GM21447 (cell line): ENCODE data around the gene AFDN.
A peak's percentile ranks its signal among the peaks of the same experiment; 100 is the strongest.

Experiments
- ATAC-seq: cut with Tn5 transposase; IDR thresholded peaks from one replicate; pipeline ENCODE4 v1.9.1; 2021; ENCODE audit not compliant: unreplicated experiment

AFDN gene, protein sequence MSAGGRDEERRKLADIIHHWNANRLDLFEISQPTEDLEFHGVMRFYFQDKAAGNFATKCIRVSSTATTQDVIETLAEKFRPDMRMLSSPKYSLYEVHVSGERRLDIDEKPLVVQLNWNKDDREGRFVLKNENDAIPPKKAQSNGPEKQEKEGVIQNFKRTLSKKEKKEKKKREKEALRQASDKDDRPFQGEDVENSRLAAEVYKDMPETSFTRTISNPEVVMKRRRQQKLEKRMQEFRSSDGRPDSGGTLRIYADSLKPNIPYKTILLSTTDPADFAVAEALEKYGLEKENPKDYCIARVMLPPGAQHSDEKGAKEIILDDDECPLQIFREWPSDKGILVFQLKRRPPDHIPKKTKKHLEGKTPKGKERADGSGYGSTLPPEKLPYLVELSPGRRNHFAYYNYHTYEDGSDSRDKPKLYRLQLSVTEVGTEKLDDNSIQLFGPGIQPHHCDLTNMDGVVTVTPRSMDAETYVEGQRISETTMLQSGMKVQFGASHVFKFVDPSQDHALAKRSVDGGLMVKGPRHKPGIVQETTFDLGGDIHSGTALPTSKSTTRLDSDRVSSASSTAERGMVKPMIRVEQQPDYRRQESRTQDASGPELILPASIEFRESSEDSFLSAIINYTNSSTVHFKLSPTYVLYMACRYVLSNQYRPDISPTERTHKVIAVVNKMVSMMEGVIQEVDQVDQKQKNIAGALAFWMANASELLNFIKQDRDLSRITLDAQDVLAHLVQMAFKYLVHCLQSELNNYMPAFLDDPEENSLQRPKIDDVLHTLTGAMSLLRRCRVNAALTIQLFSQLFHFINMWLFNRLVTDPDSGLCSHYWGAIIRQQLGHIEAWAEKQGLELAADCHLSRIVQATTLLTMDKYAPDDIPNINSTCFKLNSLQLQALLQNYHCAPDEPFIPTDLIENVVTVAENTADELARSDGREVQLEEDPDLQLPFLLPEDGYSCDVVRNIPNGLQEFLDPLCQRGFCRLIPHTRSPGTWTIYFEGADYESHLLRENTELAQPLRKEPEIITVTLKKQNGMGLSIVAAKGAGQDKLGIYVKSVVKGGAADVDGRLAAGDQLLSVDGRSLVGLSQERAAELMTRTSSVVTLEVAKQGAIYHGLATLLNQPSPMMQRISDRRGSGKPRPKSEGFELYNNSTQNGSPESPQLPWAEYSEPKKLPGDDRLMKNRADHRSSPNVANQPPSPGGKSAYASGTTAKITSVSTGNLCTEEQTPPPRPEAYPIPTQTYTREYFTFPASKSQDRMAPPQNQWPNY (N-terminal part only)

DNA sequence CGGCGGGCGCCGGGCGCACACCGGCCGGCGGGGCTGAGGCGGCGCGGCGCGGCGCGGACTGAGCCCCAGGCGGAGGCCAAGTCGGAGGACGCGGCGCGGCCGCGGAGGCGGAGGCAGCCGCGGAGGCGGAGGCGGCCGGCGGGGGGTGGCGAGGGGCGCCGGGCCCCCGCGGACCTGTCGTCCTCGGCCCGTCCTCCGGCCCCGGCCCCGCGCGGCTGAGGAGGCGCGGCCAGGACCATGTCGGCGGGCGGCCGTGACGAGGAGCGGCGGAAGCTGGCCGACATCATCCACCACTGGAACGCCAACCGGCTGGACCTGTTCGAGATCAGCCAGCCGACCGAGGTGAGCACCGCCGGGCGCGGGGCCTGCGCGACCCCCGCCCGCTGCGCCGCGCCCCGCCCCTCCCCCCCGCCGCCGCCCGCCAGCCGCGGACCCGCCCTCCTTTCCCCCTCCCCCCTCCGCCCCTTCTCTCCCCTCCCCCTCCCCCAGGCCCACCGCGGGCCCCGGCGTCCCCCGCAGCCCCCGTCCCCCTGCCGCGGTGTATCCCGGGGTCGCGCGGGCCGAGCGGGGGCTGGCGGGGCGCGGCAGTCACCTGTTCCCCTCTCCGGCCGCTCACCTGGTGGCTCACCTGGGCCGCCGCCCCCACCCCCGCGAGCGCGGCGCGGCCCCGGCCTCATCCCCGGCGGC, at the start of gene AFDN:
Gene AFDN (plus strand): TSS at position 16 of the 687 bp plus-strand sequence. CDS start 222 bp downstream, at position 238.
- ATAC-seq = peak; percentile 36

DNA sequence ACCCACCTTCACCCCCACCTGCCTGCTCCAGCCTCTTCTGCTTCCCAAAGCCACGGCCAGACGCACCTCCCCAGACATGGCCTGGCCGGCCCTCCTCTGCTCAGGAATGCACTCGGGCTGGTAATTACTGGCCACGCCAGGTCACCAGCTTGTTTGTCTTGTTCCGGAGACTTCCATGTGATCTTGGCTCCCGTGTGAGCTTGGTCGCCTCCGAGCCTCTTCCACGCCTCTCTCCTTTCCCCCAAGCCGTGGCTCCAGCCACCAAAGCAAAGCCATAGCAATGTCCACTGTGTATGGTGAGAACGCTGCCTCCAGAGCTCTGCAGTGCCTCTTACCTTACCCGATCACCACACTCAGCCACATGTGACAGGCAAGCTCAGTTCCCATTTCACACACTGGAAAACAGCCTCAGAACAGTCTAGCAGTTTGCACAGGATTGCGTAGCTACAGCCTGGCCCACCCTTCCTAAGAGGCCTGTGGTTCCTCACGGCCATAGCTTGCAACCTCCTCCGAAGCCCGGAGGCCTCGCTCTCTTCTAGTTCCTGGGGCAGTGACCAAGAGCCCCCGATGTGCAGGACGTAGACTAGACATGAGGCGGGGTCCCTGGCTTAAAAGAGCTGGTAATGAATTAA, 48.1 kb upstream of the AFDN start:
- ATAC-seq = no peak

DNA sequence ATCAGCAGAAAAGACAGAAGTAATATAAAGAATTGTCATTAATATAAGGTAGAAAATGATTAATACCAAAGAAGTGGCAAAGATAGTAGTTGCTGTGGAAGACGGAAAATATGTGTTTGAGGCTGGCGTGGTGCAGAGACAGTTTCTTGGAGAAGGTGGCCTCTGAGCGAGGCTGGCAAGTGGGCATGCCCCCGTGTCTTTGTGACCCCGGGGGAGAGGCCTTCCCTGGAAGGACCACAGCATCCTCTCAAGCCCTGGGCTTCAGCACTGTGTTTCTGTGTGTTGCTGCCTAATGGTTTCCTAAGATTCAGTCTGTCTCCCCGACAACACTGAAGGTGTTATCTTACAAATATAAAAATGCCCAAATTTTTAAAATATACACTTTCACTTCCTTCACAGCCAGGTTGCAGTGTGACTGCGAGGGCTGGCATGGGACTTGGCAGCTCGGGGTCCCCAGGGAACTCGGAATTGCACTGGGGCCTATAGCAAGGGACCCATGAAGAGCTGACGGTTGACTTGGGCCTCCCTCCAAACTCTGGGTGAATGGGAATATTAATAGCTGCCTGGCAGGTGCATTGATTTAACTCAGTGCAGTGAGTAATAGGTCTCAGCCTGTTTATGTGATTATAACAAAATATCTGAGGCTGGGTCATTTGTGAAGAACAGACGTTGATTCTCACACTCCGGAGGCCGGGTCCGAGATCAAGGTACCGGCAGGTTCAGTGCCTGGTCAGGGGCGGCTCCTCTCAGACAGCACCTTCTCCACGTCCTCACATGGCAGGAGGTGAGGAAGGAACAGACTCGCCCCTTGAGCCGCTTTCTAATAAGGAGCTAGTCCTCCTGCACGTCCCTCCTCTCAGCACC, 47.4 kb upstream of the AFDN start:
- no peak for ATAC-seq

DNA sequence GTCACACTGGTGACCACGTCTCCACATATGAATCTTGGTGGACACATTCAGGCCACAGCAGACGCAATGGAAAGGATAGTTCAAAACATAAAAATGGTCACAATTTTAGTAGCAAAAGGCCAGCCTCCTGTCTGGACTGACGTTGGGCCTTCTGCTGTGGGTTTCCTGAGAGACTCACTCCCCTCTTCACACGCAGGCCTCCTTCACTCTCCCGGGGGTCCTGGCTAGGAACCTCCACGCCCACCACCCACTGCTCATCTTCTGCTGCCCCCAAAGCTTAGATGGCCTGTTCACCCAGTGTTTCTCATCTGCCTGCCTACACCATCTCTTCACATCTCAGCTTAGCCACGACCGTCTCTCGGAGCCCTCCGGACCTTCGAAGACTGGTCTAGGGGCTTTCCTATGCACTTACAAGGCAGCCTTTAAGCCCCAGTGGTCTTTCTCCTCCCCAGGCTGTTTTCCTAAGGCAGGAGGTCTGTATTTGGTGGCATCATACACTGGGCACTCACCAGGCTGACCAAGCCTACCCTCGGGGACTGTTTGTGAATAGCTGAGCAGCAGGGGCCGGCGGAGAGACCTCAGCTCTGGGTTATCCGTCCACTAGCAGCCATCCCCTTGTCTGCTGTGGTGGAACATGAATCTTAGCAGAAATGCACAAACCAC, 46.6 kb upstream of the AFDN start:
- no peak for ATAC-seq

DNA sequence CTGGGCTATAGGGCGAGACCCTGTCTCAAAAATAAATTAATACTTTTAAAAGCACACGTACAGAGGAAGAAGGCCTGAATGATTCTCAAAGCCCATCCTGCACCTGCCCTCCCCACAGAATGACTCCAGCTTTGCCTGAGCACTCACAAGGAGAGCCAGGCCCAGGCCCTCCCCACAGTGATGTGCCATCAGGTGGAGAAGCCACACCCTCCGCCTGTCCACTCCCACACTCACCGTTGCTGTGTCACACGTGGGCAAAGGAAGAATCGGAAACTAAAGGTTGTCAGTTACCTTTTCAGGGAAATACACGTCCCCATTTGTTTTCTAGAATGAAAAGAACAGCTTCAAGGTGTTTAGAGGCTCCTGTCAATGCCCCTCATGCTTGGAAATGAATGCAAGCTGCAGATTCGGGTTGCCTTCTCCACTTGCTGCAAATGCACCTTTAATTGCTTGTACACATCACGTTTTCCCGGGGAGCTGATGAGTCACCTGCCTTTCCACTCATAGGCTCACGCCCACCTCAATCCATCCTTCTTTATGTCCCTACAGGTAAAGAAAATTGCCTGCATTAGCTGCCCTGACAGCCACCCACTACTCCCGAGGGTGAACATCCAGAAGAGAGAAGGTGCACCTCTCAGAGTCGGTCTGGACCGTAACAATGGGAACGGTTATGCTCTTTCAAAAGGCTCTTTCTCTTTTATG, 45.5 kb upstream of the AFDN start:
- no peak for ATAC-seq

DNA sequence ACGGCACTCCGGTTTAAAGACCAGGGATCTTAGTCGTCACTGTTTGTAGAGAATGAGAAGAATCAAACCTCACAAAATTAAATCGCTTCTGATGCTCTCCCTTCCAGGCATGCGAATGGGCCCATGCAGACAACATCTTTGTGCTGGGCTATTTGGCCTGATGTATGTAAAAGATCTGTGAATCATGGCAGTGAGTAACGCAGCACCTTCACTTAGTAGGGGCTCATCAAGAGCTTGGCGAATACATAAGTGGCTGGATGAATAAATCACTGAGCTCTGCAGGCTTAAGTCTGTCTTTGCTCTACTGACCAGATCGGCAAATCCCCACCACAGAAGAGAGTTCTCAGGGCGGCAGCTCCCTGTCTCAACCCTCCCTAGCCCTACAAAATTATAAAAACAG, 44.8 kb upstream of the AFDN start:
- no peak for ATAC-seq

DNA sequence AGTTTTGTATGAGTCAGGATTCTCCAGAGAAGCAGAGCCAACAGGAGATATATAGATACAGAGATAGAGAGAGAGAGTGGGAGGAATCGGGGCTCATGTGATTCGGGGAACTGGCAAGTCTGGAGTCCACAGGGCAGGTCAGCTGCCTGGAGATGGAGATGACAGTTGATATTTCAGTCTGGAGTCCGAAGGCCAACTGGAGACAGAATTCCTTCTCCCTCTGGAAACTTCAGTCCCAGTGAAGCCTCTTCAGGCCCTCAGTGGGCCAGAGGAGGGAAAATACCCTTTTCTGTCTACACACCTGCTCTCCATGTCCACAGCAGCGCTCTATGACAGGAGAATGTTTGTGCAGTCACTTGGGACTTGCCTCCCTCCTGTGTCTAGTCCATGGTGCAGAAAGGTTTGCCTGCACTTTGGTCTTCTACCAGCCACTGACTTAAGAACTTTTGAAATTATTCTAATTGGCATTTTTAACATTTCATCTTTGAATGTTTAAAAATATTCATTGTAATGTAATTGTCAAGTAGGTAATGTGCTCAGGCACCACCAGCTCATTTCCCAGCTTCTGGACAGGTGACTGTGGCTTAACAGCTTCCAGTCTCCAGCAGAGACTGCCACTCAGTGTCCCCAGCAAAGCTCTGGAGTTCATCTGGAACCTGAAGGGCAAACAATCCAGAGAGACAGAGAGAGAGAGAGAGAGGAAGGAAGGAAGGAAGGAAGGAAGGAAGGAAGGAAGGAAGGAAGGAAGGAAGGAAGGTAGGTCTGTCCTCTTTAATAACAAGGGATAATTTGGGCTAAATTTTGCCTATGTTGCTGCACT, 43.8 kb upstream of the AFDN start:
- ATAC-seq = no peak

DNA sequence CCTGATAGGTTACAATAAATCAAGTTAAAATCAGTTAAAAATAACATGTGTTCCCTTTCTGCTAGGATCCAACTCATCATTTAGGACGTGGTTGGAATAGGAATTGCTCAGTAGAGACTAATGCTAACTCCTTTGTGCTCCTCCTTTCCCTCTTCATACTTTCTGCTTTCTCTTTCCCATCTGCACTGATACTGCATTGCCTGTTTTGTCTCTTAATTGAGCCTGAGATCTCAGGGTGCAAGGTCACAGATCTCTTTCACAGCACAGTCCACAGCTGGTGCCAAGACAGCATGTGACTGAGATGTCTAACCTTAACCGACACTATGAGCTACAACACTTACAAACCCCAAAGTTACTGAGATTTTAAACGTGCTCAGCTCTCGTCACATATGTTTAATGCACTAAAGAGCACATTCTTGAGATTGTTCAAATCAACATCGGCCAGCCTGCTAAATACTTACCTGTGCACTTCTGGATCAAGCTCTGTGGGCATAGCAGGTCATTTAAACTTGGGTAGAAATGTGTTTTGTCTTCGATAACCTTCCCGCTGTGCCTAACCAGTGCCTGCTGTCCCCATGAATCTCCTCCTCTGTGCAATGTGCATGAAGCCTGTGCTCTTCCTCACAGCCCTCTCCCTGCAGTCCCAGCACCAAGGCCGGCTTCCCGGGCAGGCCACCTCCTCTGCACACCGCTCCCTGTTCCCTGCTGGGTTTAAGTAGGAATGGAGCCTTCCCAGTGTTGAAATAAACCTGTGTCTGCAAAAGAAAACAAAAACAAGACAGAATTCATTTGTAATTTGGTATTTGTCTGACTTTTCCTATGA, 39.6 kb upstream of the AFDN start:
- no peak for ATAC-seq

DNA sequence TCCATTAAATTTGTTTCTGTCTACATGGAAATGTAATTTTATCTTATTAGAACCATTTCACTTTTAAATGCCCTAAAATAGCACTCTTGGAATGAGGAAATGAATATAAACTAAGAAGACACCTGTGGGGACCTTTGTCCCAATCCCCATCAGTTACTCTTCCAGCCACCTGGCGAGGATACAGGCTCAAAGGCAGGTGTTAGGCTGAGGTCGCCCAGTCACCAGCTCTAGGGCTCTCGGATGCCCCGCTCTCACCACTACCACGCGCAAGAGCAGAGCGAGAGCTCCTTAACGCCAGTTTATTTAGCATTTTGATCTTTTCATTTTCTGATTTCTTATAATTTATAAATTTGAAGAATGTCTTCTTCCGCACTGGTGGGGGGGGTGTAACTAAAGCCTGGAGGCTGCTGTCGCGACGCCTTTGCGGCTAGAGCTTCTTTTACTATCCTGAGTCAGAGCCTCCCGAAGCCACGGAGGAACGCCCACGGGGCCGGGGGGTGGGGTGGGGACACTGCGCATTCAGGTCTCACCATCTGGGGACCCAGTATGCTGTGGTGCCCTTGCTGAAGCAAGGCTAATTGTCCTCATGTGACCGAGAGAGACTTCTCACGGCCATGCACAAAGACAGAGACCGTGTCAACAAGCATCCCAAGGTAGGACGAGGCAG, 38.7 kb upstream of the AFDN start:
- no peak for ATAC-seq

DNA sequence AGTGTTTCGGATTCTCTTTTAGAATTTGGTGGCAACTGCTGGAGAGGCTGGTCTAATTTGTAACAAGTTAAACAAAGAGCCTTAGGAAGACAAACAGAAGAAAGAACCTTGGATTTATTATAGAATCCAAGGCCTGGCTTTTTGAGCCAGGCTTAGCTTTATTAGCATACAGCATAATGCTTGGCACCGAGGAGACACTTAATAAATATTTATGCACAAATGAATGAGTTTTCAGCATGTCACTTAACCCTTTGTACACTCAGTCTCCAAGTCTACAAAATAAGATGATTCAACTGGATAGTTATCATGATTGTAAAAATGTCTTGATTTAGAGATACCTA, 38.2 kb upstream of the AFDN start:
- no peak for ATAC-seq

DNA sequence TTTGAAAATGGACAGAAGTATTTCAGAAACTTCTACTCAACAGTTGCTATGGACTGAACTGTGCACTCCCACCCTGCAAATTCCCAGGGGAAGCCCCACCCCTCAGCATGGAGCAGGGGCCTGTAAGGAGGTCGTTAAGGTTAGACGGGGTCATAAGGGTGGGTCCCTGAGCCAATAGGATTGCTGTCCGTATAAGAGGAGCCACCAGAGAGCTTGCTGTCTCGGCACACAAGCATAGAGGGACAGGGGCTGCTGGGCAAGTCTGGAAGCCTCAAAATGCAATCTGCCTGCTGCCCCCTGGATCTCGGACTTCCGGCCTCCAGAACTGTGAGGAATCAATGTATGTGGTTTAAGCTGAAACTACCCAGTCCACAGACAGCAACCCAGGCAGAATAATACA, 37.4 kb upstream of the AFDN start:
- no peak for ATAC-seq

DNA sequence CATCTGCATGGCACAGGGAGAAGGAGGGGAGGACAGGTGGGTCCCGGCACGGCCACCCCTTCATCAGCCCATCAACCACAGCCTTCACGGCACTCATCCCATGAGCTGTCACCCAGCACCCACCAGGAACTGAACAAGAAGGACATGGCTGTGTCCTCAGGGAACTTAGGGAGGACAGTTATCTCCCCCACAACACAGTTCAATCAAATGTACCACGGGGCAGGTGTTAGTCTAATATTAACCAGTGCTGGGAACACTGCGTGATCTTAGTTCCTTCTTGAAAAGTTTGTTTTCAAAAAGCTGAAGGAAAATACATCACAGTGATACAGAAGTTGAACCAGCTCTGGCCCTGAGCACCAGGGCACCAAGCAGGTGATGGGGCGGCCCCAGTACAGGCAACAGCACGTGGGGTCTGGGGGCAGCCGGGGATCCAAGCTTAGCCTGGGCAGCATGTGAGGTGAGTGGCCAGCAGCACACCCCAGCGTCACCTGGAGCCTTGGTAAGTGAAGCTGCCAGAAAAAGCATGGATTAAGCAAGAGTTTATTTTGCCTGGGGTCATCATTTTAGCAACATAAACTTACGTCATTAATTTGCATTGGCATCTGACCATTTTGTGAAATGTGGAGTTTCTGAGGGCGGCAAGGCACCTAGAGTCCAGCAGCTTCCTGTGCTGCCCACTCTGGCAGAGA, 35.5 kb upstream of the AFDN start:
- no peak for ATAC-seq

DNA sequence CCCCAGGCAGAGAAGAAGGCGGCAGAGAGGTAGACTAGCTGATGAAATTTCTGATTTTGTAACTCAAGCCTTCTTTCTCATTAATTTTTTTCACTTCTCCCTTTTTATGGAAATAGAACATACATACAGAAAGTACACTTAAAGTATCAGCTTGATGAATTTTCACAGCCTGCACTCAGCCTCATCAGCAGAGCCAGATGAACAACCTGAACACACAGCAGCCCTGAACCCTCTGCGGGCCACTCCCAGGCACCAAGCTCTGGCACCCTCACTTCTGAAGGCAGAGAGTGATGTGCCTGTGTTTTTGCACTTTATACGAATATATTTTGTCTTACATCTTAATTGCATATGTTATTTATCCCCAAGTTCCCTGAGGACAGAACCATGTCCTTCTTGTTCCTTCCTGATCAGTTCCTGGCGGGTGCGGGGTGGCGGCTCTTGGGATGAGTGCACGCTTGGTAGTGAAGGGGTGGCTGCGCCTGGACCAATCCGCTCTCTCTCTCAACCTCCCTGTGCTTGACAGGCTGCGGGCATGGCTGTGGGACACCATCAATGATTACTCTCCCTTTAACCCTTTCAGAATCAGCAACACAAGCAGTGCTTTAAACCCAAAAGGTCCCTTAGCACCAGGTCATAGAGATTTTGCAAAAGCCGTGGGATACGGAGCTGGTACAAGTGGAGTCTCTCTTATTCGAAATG, 34.8 kb upstream of the AFDN start:
- ATAC-seq = no peak

DNA sequence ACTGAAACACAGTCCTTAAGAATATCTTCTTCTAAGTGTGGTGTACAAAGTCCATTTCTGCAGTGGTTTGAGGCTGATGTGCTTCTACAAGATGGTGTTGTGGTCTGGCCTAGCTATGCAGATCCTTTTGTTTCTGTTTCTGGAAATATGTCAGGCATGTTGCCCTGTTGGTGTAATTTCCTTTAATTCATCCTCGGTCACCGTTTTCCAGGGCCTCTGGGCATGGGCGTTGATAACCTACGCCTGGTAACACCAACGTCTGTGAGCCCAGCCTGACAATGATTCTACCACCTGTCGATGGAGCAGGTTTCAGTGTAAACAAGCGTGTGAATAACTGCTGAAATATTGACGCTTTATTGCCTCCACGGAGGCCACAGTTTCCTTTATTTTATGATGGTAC, 33.3 kb upstream of the AFDN start:
- no peak for ATAC-seq
